ENCODE results near the gene AGBL4.

AGBL4 gene

GRCh38 chr1:49576327-49576901, 447.3 kb downstream of the AGBL4 start:
- TF ChIP-seq CREB1 (IDR thresholded peaks at IDR 0.05; ENCODE audit: low read depth) (no peak), TCF12 (IDR thresholded peaks at IDR 0.05; ENCODE audit: low read depth) (no peak), ZBTB7A (IDR thresholded peaks at IDR 0.05; ENCODE audit: low read depth) (no peak), TEAD4 (IDR thresholded peaks at IDR 0.05) (no peak), YY1 (IDR thresholded peaks at IDR 0.05; ENCODE audit: low read depth) (no peak), EP300 (IDR thresholded peaks at IDR 0.05; ENCODE audit: borderline replicate concordance) (no peak), EGR1 (IDR thresholded peaks at IDR 0.05) (no peak), TAF1 (IDR thresholded peaks at IDR 0.05; ENCODE audit: low read depth) (no peak), NFIC (IDR thresholded peaks at IDR 0.05) (no peak), REST (IDR thresholded peaks at IDR 0.05; ENCODE audit: low read depth) (no peak), RAD21 (IDR thresholded peaks at IDR 0.05; ENCODE audit: low read depth) (no peak), MAX (IDR thresholded peaks at IDR 0.05) (no peak), CEBPB (IDR thresholded peaks at IDR 0.05) (no peak), FOXM1 (IDR thresholded peaks at IDR 0.05; ENCODE audit: borderline replicate concordance, low read depth) (no peak)
- TF ChIP-seq, protein P1, sequence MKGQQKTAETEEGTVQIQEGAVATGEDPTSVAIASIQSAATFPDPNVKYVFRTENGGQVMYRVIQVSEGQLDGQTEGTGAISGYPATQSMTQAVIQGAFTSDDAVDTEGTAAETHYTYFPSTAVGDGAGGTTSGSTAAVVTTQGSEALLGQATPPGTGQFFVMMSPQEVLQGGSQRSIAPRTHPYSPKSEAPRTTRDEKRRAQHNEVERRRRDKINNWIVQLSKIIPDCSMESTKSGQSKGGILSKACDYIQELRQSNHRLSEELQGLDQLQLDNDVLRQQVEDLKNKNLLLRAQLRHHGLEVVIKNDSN (IDR thresholded peaks at IDR 0.05) = no peak

GRCh38 chr1:49556676-49557234, 467.0 kb downstream of the AGBL4 start:
- no peak for TF ChIP-seq CREB1 (IDR thresholded peaks at IDR 0.05; ENCODE audit: low read depth)
- TF ChIP-seq MAX (IDR thresholded peaks at IDR 0.05) = no peak
- TF ChIP-seq TAF1 (IDR thresholded peaks at IDR 0.05; ENCODE audit: low read depth) = no peak
- no peak for TF ChIP-seq NFIC (IDR thresholded peaks at IDR 0.05)
- TF ChIP-seq YY1 (IDR thresholded peaks at IDR 0.05; ENCODE audit: low read depth) = no peak
- TF ChIP-seq EGR1 (IDR thresholded peaks at IDR 0.05) = no peak
- TF ChIP-seq CEBPB (IDR thresholded peaks at IDR 0.05) = no peak
- TF ChIP-seq FOXM1 (IDR thresholded peaks at IDR 0.05; ENCODE audit: borderline replicate concordance, low read depth) = no peak
- no peak for TF ChIP-seq RAD21 (IDR thresholded peaks at IDR 0.05; ENCODE audit: low read depth)
- no peak for TF ChIP-seq TCF12 (IDR thresholded peaks at IDR 0.05; ENCODE audit: low read depth)

- TF ChIP-seq CEBPB (IDR thresholded peaks at IDR 0.05) (no peak), EGR1 (IDR thresholded peaks at IDR 0.05) (no peak), TCF12 (IDR thresholded peaks at IDR 0.05; ENCODE audit: low read depth) (no peak), YY1 (IDR thresholded peaks at IDR 0.05; ENCODE audit: low read depth) (no peak), EP300 (IDR thresholded peaks at IDR 0.05; ENCODE audit: borderline replicate concordance) (no peak), RAD21 (IDR thresholded peaks at IDR 0.05; ENCODE audit: low read depth) (no peak), FOXM1 (IDR thresholded peaks at IDR 0.05; ENCODE audit: borderline replicate concordance, low read depth) (no peak), NFIC (IDR thresholded peaks at IDR 0.05) (no peak), TEAD4 (IDR thresholded peaks at IDR 0.05) (no peak), TAF1 (IDR thresholded peaks at IDR 0.05; ENCODE audit: low read depth) (no peak)
These were observed 471.7 kb downstream of the AGBL4 start for GRCh38 chr1:49552101-49552500.

- no peak for TF ChIP-seq EP300 (IDR thresholded peaks at IDR 0.05; ENCODE audit: borderline replicate concordance)
- TF ChIP-seq ZBTB7A (IDR thresholded peaks at IDR 0.05; ENCODE audit: low read depth) = no peak
- no peak for TF ChIP-seq CEBPB (IDR thresholded peaks at IDR 0.05)
- TF ChIP-seq REST (IDR thresholded peaks at IDR 0.05; ENCODE audit: low read depth) = no peak
- TF ChIP-seq TAF1 (IDR thresholded peaks at IDR 0.05; ENCODE audit: low read depth) = no peak
- no peak for TF ChIP-seq NFIC (IDR thresholded peaks at IDR 0.05)
- TF ChIP-seq TCF12 (IDR thresholded peaks at IDR 0.05; ENCODE audit: low read depth) = no peak
- no peak for TF ChIP-seq TEAD4 (IDR thresholded peaks at IDR 0.05)
- TF ChIP-seq, protein P1 (IDR thresholded peaks at IDR 0.05) = no peak
- TF ChIP-seq CREB1 (IDR thresholded peaks at IDR 0.05; ENCODE audit: low read depth) = no peak
- no peak for TF ChIP-seq MAX (IDR thresholded peaks at IDR 0.05)
- TF ChIP-seq YY1 (IDR thresholded peaks at IDR 0.05; ENCODE audit: low read depth) = no peak
- TF ChIP-seq RAD21 (IDR thresholded peaks at IDR 0.05; ENCODE audit: low read depth) = no peak
- TF ChIP-seq EGR1 (IDR thresholded peaks at IDR 0.05) = no peak
- no peak for TF ChIP-seq FOXM1 (IDR thresholded peaks at IDR 0.05; ENCODE audit: borderline replicate concordance, low read depth)
These were observed 479.1 kb downstream of the AGBL4 start for GRCh38 chr1:49544615-49545014.

GRCh38 chr1:49541096-49541752, 482.5 kb downstream of the AGBL4 start:
- TF ChIP-seq RAD21 (IDR thresholded peaks at IDR 0.05; ENCODE audit: low read depth) (no peak), MAX (IDR thresholded peaks at IDR 0.05) (no peak), EGR1 (IDR thresholded peaks at IDR 0.05) (no peak), EP300 (IDR thresholded peaks at IDR 0.05; ENCODE audit: borderline replicate concordance) (no peak), FOXM1 (IDR thresholded peaks at IDR 0.05; ENCODE audit: borderline replicate concordance, low read depth) (no peak), ZBTB7A (IDR thresholded peaks at IDR 0.05; ENCODE audit: low read depth) (no peak), TAF1 (IDR thresholded peaks at IDR 0.05; ENCODE audit: low read depth) (no peak)
- TF ChIP-seq, protein P1 (IDR thresholded peaks at IDR 0.05) = no peak

Measured in Ishikawa (cell line).